Posterior vena cava (tissue), 2 donors: ENCODE measurements around the gene ATM. TPM values are rescaled to one million over a fixed set of nuclear protein-coding genes. Genes with fewer than 3 reads are reported as not detected.

Experiments
- total RNA-seq, 2 donors: library from RNA; stranded (reverse); fragmentation: NEBNext Ultra II Directional; extraction: Animal tissue kit (Norgen Biotek cat#: 25700); gene quantifications; one replicate each; pipeline ENCODE4 v1.2.1, GENCODE V29; 2021
- donor health status: DM: yes; HTN: yes; CAD: no.
- donor health status: DM: yes; HTN: yes; CAD: no.

The ATM gene
- total RNA-seq, 2 donors from 2014 or later: 60.5 to 77.7 TPM

Other genes starting within 250 kb of the ATM start
- gene CUL5, start 214.2 kb upstream of the ATM start, total RNA-seq: 10 to 100 TPM; 35.2 to 40.4 TPM
- gene ACAT1, start 101.5 kb upstream of the ATM start, total RNA-seq: 100 to 1,000 TPM in 1 of 2 donors, 10 to 100 TPM in 1; 65.5 to 119 TPM
- 10 to 100 TPM; 11.2 to 12.3 TPM for gene NPAT, start 429 bp upstream of the ATM start, total RNA-seq
- under 1 TPM; 0.19 to 0.38 TPM for gene C11orf65, start 244.5 kb downstream of the ATM start, total RNA-seq